A549 (cell line): ENCODE measurements around the gene CLEC1B. TPM values are rescaled to one million over a fixed set of nuclear protein-coding genes. Genes with fewer than 3 reads are reported as not detected.

Source experiments
- ATAC-seq, 2 experiments: fragments of 200-7000 bp in 1 of 2; fragments of >200 bp in 1 of 2; cut with Nextera tagmentation in 1 of 2; cut with Tn5 transposase in 1 of 2; 3 replicates each; pipeline versions ENCODE4 v1.8.0 to v1.9.1; 2018 to 2020; ENCODE audit warnings: mild to moderate bottlenecking in 1 of 2, moderate library complexity in 1 of 2
- CTCF ChIA-PET: fragments of 300-600 bp; sonication (Branson Sonifier 250); formaldehyde crosslinking; extraction: SDS; loops from one replicate; lab custom pipeline; 2021; ENCODE audit warnings: antibody characterized with exemption, inconsistent platforms; lab: Yijun Ruan, JAX
- POLR2A ChIA-PET: fragments of 350-600 bp; formaldehyde crosslinking; extraction: SDS; loops from one replicate; lab custom pipeline; 2021; ENCODE audit warnings: antibody characterized with exemption, inconsistent platforms; lab: Yijun Ruan, JAX
- DNase-seq, 2 experiments: peaks; one replicate each; pipeline versions ENCODE4 v3.0.0 to v3.0.0-alpha.2; 2011 to 2016; ENCODE audit warnings: low read depth in 1 of 2, low spot score in 1 of 2
- FAIRE-seq: peaks from 2 replicates; lab custom pipeline; 2011; peaks lifted over from hg19 to GRCh38; lab: Jason Lieb, UNC
- H3K27ac ChIP-seq, 2 experiments: fragments of >200 bp; sonication (Bioruptor Twin); formaldehyde crosslinking; 3 replicates each; pipeline ENCODE4 v1.5.1; 2016 to 2017
- H3K4me1 ChIP-seq: fragments of >200 bp; sonication (Bioruptor Twin); formaldehyde crosslinking; 3 replicates; pipeline ENCODE4 v1.6.1; 2016
- H3K4me2 ChIP-seq: fragments of >200 bp; sonication (Bioruptor Twin); formaldehyde crosslinking; 3 replicates; pipeline ENCODE4 v1.6.1; 2016
- H3K4me3 ChIP-seq: fragments of >200 bp; sonication (Bioruptor Twin); formaldehyde crosslinking; 3 replicates; pipeline ENCODE4 v1.5.1; 2016
- H3K9me3 ChIP-seq: fragments of >200 bp; sonication (Bioruptor Twin); formaldehyde crosslinking; 3 replicates; pipeline ENCODE4 v1.6.1; 2016
- BHLHE40 ChIP-seq: IDR thresholded peaks from 2 replicates; pipeline ENCODE4 v1.6.1; 2012; ENCODE audit warnings: low read depth, low read length, inconsistent platforms
- CHD2 ChIP-seq: fragments of 150-350 bp; IDR thresholded peaks from 2 replicates; pipeline ENCODE4 v1.6.1; 2014; ENCODE audit warnings: low read length; ENCODE audit not compliant: partially characterized antibody
- CTCF ChIP-seq: fragments of >200 bp; sonication (Bioruptor Twin); formaldehyde crosslinking; IDR thresholded peaks from 3 replicates; pipeline ENCODE4 v1.5.1; 2016
- EP300 ChIP-seq, 2 experiments: fragments of >200 bp; sonication (Bioruptor Twin); formaldehyde crosslinking; IDR thresholded peaks; 2 replicates in 1 of 2; 3 replicates in 1 of 2; pipeline ENCODE4 v1.6.1; 2016 to 2017
- ESRRA ChIP-seq: fragments of 150-350 bp; IDR thresholded peaks from 2 replicates; pipeline ENCODE4 v1.6.1; 2014; ENCODE audit warnings: mild to moderate bottlenecking, low read length, borderline replicate concordance
- FOSB ChIP-seq: fragments of 250-450 bp; sonication (Bioruptor Pico); IDR thresholded peaks from 2 replicates; pipeline ENCODE4 v1.5.0; 2020; ENCODE audit warnings: mild to moderate bottlenecking, moderate library complexity
- HEYL ChIP-seq: fragments of 250-450 bp; sonication (Bioruptor Pico); IDR thresholded peaks from 2 replicates; pipeline ENCODE4 v1.8.0; 2021; ENCODE audit warnings: mild to moderate bottlenecking, moderate library complexity
- KDM5A ChIP-seq: fragments of 200-600 bp; sonication (generic); IDR thresholded peaks from 2 replicates; pipeline ENCODE4 v1.6.1; 2016; ENCODE audit warnings: antibody characterized with exemption, mild to moderate bottlenecking
- MYC ChIP-seq: IDR thresholded peaks from 2 replicates; pipeline ENCODE4 v1.6.1; 2012; ENCODE audit warnings: mild to moderate bottlenecking, inconsistent platforms, low read length, improper control_type of control experiment, borderline replicate concordance
- NFE2L2 ChIP-seq: fragments of 150-350 bp; conservative IDR thresholded peaks from 2 replicates; pipeline ENCODE4 v1.6.1; 2014; ENCODE audit warnings: low read length
- PBX3 ChIP-seq: IDR thresholded peaks from 2 replicates; pipeline ENCODE4 v1.6.1; 2012
- POLR2A ChIP-seq: IDR thresholded peaks from 2 replicates; pipeline ENCODE4 v1.6.1; 2012; ENCODE audit warnings: mild to moderate bottlenecking, low read length
- REST ChIP-seq: fragments of 200-600 bp; sonication (generic); IDR thresholded peaks from 2 replicates; pipeline ENCODE4 v1.6.1; 2016; ENCODE audit warnings: antibody characterized with exemption, mild to moderate bottlenecking, moderate library complexity
- RNF2 ChIP-seq: fragments of 200-600 bp; sonication (generic); IDR thresholded peaks from 2 replicates; pipeline ENCODE4 v1.6.1; 2016; ENCODE audit warnings: low read depth, mild to moderate bottlenecking, antibody characterized with exemption, moderate library complexity, borderline replicate concordance
- TP53 ChIP-seq: fragments of 250-450 bp; sonication (Bioruptor Pico); IDR thresholded peaks from 2 replicates; pipeline ENCODE4 v1.5.0; 2021; ENCODE audit warnings: mild to moderate bottlenecking, moderate library complexity
- USF2 ChIP-seq: fragments of 450-650 bp; IDR thresholded peaks from 2 replicates; pipeline ENCODE4 v1.6.1; 2014; ENCODE audit warnings: antibody characterized with exemption
- ZSCAN20 ChIP-seq: fragments of 250-450 bp; sonication (Bioruptor Pico); IDR thresholded peaks from 2 replicates; pipeline ENCODE4 v1.8.0; 2022; ENCODE audit warnings: mild to moderate bottlenecking, moderate library complexity
- WGBS: methylation state at CpG from one replicate; pipeline ENCODE4 v1.1.6; 2017; ENCODE audit errors: missing lambda C conversion rate; 5-methylcytosine and 5-hydroxymethylcytosine counted together
- polyA plus RNA-seq, 4 experiments: library from polyadenylated mRNA; depleted of rRNA in 3 of 4; stranded (reverse); fragments of >200 nt; fragmentation: RNase III in 1 of 4; extraction: RNeasy Plus Mini Kit Qiagen cat#74134 plus additional on column Dnase treatment in 1 of 4; gene quantifications; 2 replicates in 3 of 4; 3 replicates in 1 of 4; pipeline ENCODE4 v1.2.3, GENCODE V29; 2011 to 2017
- TF ChIP-seq, protein P1 (sequence below): fragments of 250-450 bp; sonication (Bioruptor Pico); IDR thresholded peaks from 2 replicates; pipeline ENCODE4 v1.5.0; 2020; ENCODE audit warnings: low read depth, mild to moderate bottlenecking, moderate library complexity

The CLEC1B gene
- polyA plus RNA-seq, 2 of the 4 experiments (the other 2 are of a cell fraction) = not detected

- POLR2A ChIA-PET = no interaction called here
- no peak for FAIRE-seq
- H3K4me2 ChIP-seq = no peak overlapping the region
- CTCF ChIA-PET = no interaction called here
- H3K27ac ChIP-seq = no peak overlapping the region
- no peaks in the 10 kb centered on the region for H3K4me1 ChIP-seq
- no peaks in the 10 kb centered on the region for H3K9me3 ChIP-seq
- no peak for ATAC-seq
- TF ChIP-seq FOSB (no peak), RNF2 (no peak), NFE2L2 (no peak), HEYL (CRISPR knock-in tag) (no peak), REST (no peak), MYC (no peak), CHD2 (no peak), BHLHE40 (no peak), CTCF (no peak), POLR2A (no peak), TP53 (no peak), EP300 (IDR thresholded peaks at IDR 0.05) (no peak), USF2 (no peak), ZSCAN20 (CRISPR knock-in tag) (no peak), KDM5A (no peak), PBX3 (no peak)
- TF ChIP-seq, protein P1, sequence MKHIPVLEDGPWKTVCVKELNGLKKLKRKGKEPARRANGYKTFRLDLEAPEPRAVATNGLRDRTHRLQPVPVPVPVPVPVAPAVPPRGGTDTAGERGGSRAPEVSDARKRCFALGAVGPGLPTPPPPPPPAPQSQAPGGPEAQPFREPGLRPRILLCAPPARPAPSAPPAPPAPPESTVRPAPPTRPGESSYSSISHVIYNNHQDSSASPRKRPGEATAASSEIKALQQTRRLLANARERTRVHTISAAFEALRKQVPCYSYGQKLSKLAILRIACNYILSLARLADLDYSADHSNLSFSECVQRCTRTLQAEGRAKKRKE (CRISPR knock-in tag) = no peak
- H3K4me3 ChIP-seq = no peak overlapping the region
- WGBS = 41% methylated on average over 3 of the region's 3 CpGs
- no peak for DNase-seq
Measured at GRCh38 chr12:9961901-9962300, 37.0 kb downstream of the CLEC1B start.

DNA sequence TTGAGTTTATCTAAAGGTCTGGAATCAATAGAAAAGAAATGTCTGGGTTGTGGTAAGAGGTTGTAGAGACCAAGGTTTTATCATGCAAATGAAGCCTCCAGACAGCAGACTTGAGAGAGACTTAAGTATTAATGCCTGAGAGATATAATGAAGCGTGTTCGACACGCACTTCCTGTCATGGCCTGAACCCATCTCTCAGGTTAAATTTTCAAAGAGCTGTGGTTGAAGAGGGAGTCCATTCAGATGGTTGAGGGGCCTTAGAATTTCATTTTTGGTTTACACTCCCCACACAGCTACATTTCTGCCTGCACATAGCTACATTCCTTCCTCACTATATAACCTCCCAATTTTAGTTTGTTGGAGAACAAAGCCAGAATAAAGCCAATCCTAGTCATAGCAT, 37.8 kb downstream of the CLEC1B start:
- no peaks in the 10 kb centered on the region for H3K9me3 ChIP-seq
- H3K4me2 ChIP-seq = no peak overlapping the region
- POLR2A ChIA-PET = no interaction called here
- FAIRE-seq (no peak), DNase-seq (no peak), ATAC-seq (no peak)
- TF ChIP-seq RNF2 (no peak), ESRRA (no peak)
- H3K27ac ChIP-seq = no peak overlapping the region
- WGBS = 86% methylated on average over 3 of the region's 3 CpGs
- H3K4me1 ChIP-seq = no peaks in the 10 kb centered on the region
- CTCF ChIA-PET = no interaction called here
- H3K4me3 ChIP-seq = no peak overlapping the region
